GM12872 (cell line): ENCODE results near the gene ATXN7.

Experiments
- CTCF ChIP-seq: IDR thresholded peaks from 3 replicates; pipeline ENCODE4 v1.5.1; 2011; ENCODE audit warnings: low read depth, mild to moderate bottlenecking, low read length, moderate library complexity; ENCODE audit not compliant: insufficient read depth

Gene ATXN7

GRCh38 chr3:63830526-63830925, 33.1 kb upstream of the ATXN7 start:
- no peak for TF ChIP-seq CTCF

GRCh38 chr3:63832395-63832794, 31.3 kb upstream of the ATXN7 start:
- no peak for TF ChIP-seq CTCF

- no peak for TF ChIP-seq CTCF
Observed at GRCh38 chr3:63841704-63842103, 22.0 kb upstream of the ATXN7 start.

- no peak for TF ChIP-seq CTCF
Observed at GRCh38 chr3:63842127-63842526, 21.5 kb upstream of the ATXN7 start.

- TF ChIP-seq CTCF: no peak
Observed at GRCh38 chr3:63845215-63845614, 18.5 kb upstream of the ATXN7 start.

GRCh38 chr3:63847718-63848450, 15.8 kb upstream of the ATXN7 start:
- no peak for TF ChIP-seq CTCF

- no peak for TF ChIP-seq CTCF
Observed at GRCh38 chr3:63849175-63849574, 14.5 kb upstream of the ATXN7 start.
